ENCODE data around the gene MRGPRG.

The MRGPRG gene

DNA sequence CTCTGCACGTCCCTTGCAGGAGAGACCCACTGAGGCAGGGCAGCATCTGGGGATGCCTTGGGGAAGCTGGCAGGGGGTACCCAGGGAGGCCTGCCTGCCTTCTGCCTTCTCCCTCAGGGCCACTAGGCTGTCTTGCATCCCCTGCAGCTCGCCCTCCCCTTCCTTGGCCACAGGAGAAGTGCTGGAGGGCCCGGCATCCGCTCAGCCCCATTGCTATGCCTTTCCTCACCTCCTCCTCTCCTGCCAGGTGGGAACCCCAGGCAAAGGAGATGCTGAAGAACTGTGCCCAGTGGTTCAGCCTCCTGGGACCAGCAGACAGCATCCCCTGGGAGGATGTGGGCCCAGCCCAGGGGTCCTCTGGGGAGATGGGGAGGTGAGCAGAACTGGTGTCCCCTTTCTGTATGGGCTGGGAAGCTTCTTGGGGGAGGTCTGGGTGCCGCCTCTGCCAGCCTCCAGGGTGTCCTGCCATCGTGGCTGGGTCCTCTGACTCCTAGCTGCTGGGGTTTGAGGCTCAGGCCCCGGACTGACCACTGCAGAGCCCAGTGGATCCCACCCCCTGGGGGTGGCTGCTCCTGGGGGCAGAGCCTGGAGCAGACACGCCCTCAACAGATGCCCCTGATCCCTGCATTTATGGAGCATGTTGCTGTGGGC lies 20.6 kb downstream of the MRGPRG start:
- H3K4me3 ChIP-seq (ENCODE audit: low read length) = no peak overlapping the region
- no peak for TF ChIP-seq ZNF274 (IDR thresholded peaks at IDR 0.05; ENCODE audit: low read depth, low read length)

DNA sequence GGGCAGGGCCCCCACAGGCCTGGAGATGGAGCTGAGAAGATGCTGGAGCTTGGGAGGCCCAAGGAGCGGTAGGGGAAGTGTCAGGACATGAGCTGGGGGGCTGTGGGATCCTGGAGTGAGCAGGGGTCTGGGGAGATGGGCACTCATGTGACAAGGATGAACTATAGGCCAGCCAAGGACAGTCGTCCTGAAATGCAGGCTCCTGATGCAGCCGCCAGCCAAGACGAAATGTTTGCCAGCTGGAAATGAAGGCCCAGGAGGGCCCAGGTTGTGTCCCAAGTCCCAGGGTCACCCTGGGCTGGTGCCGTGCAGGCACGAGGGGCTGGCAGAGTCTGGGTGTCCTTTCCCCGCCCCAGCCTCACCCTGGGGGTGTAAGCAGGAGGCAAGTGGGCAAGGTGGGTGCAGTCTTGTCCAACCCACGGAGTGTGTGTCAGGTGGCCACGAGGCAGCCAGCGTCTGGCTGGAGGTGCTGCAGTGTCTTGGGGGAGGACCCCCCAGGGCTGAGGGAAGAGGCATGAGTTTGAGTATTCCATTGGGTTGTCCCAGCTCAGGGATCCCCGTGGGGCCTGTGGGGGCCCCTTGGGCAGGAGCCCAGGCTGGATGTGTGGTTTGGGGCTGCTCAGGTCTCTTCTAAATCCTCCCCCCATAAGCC lies 21.4 kb downstream of the MRGPRG start:
- H3K4me3 ChIP-seq (ENCODE audit: low read length) = no peak overlapping the region
- no peak for TF ChIP-seq ZNF274 (IDR thresholded peaks at IDR 0.05; ENCODE audit: low read depth, low read length)

DNA sequence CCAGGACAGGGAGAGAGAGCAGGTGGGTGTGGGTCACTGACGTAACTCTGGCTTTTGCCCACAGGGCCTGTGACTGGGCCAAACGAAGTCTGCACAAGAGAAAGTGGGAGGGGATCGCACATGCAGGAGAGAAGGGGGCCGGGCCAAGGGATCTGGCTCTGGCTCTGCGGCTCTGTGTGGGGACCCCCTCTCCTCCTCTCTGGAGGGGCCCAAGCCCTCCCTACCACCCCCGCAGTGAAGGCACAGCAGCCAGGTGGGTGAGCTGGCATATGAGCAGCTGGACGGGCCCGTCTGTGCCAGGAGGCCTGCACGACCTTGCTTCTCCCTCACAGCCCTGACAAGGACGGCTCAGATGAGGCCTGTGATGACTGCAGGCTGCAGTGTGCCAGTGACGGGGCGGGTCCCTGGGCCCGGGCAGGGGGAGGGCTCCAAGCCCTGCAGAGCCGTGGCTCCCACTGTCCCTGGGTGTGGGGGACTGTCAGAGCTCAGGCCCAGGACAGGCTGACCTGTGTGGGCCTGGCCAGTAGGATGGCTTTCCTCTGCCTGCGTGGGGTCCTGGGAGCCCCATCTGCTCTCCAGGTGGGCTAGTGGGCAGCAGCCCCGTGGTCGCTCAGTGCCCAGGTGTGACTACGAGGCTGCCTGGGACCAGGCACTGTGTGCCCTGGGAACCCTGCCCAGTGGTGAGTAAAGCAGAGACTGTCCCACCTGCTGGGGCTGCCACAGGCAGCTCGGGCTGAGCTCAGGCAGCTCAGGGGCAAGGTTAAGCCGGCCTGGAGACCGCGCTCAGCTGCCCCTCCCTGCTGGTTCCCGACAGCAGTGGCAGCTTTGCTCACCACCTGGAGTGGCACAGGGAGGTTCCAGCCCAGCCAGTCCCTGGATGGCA lies 22.2 kb downstream of the MRGPRG start:
- TF ChIP-seq ZNF274 (IDR thresholded peaks at IDR 0.05; ENCODE audit: low read depth, low read length) = no peak
- H3K4me3 ChIP-seq (ENCODE audit: low read length) = no peak overlapping the region

DNA sequence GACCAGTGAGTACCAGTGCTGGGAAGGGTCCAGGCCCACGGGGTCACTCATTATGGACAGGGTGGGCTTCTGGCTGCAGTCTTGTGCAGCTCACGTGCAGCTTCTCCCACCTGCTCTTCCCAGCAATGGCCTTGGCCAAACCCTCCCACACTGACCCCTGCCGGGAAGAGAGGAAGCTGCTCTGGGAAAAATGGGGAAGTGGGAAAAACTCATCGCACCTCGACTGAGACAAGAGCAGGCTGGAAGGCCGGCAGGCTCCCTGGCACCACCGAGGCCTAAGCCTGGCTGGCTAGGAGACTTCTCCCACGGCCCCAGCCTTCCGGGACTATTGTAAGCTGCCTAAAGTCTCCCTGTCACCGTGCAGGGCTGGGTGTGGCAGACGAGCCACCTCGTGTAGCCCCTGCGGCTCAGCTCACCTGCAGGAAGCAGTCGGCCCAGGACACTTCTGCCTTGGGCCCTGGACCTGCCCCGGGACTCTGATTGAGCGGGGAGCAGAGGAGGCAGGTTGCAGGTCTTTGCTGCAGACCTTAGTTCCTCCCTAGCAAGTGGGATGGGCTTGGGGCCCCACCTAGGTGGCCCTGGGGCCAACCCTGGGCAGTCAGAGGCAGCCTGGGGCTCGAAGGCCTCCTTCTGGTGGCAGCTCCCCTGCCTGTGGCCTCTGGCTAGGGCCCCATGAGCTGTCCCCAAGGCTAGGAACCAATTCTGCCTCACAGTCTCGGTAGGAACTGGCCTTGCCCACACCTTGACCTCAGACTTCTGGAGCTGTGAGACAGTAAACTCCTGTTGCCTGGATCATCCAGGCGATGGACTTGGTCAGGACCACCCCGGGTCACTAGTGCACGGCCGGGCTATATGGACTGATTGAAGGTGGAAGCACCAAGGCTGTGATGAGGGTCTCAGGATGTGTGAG lies 23.1 kb downstream of the MRGPRG start:
- no peak for TF ChIP-seq ZNF274 (IDR thresholded peaks at IDR 0.05; ENCODE audit: low read depth, low read length)
- no peak overlapping the region for H3K4me3 ChIP-seq (ENCODE audit: low read length)

GRCh38 chr11:3194016-3194816 lies 24.4 kb downstream of the MRGPRG start:
- H3K4me3 ChIP-seq (ENCODE audit: low read length) = no peak overlapping the region
- TF ChIP-seq ZNF274 (IDR thresholded peaks at IDR 0.05; ENCODE audit: low read depth, low read length) = no peak

DNA sequence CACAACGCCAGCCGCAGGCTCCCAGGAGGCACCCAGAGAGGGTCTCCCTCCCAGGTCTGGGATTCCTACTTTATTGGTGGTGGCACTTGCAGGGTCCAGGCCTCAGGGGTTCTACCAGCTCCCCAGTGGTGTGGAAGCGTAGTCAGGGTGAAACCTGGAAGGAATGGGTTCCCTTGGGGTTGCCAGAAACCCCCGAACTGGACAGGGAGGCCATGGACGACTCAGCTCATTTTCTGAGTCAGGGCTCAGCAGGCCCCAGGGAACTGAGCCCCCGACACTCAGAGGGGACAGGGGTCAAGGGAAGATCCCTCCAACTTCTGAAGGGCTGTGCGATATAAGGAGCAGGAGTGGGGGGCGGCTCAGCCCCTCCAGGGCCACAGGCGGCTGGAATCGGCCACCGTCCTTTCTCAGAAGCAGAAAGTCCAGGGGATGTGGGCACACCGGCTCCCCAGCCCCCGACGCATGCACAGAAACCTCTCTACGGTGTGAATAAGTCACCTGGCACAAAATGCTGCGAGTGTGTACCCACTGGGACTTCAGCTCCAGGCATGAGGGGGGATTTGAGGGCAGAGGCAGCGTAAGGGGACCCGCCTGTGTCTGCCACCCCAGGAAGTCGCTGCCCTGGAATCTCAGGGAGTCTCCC lies 25.1 kb downstream of the MRGPRG start:
- TF ChIP-seq ZNF274 (IDR thresholded peaks at IDR 0.05; ENCODE audit: low read depth, low read length) = no peak
- H3K4me3 ChIP-seq (ENCODE audit: low read length) = no peak overlapping the region

- no peak for TF ChIP-seq ZNF274 (IDR thresholded peaks at IDR 0.05; ENCODE audit: low read depth, low read length)
- H3K4me3 ChIP-seq (ENCODE audit: low read length) = no peak overlapping the region
These were observed 25.9 kb downstream of the MRGPRG start for GRCh38 chr11:3192511-3193372.

GRCh38 chr11:3191586-3192324 lies 26.9 kb downstream of the MRGPRG start:
- H3K4me3 ChIP-seq (ENCODE audit: low read length) = no peak overlapping the region
- TF ChIP-seq ZNF274 (IDR thresholded peaks at IDR 0.05; ENCODE audit: low read depth, low read length) = no peak

GRCh38 chr11:3190600-3190999 lies 28.0 kb downstream of the MRGPRG start:
- no peak for TF ChIP-seq ZNF274 (IDR thresholded peaks at IDR 0.05; ENCODE audit: low read depth, low read length)

DNA sequence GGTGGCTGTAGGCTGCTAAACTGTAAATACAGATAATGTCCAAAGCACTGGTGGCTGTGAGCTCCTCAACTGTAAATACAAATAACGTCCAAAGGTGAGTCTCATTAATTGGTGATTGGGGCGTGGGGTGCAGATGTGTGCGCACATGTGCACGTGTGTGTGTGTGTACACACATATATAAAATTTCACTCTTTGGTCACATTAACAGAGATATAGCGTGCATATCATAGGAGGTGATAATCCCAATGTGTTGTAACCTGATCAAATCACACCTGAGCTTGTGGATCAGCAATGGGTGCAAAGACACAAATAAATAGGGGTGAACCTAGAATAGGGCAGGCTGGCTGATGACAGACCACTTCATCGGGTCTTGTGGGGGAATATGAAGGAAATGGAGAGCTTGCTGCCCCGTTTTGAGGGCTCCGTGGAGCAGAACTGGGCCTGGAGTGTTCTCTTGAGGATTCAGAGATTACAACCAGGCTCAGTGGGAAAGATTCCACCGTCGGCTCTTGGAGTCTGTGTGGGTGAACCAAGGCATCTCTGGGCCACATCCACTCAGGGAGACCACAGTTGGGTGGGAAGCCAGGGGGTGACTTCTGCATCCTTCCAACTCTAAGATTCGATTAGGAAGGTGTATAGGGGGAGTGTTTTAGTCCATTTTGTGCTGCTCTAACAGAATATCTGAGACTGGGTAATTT lies 28.6 kb downstream of the MRGPRG start:
- no peak overlapping the region for H3K4me3 ChIP-seq (ENCODE audit: low read length)
- no peak for TF ChIP-seq ZNF274 (IDR thresholded peaks at IDR 0.05; ENCODE audit: low read depth, low read length)

More at GRCh38 chr11:3190600-3190999, 28.0 kb downstream of the MRGPRG start:
- no peak overlapping the region for H3K4me3 ChIP-seq (ENCODE audit: low read length)

Measured in GM08714 (cell line).